ENCODE results near the gene B3GNT9.
"Not testable (repeated sequence)": the region's sequence is repeated elsewhere in the genome, so short reads cannot be mapped to it uniquely, and the experiment has no call there.

Gene B3GNT9

DNA sequence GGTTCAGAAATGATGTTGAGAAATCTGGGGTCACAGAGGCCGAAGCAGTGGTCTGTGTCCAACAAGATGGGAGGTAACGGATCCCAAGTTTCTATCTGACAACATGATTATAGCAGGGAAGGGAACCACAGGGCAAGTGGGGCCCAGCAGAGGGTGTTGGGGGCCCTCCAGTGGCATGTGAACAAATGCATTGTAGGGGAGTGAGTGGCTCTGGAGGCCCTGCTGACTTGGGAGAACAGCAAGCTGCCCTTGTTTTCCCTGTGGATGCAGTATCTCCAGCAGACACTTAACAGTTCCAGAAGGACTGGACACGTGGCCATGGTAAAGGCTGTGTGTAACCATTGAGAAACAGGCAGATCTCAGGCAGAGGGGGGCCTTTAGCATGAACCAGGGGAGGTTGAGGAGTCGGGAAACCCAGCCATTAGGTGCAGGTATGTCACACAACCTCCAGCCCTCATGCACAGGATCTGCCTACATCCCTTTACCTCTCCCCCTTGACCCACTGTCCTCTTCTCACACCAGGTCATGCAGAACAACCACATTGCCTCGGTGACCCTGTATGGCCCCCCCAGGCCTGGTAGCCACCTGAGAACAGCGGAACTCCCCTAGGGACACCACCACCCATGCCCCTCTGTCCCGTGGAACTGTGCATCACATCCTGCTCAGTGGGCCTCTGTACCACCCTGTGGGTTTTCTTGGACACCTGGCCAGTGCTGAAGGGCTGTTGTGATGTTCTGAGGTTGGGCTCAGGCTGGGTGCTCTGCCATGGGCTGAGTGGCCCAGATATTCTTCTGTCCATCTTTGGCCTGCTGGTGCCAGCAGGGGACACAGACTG lies 4.1 kb downstream of the B3GNT9 start:
- H3K4me3 ChIP-seq (ENCODE audit: low read length), result no peak overlapping the region
- DNase-seq (ENCODE audit: low read depth), result peak; percentile 18
- no peaks in the 10 kb centered on the region for H3K9me3 ChIP-seq (ENCODE audit: control insufficient read depth, low read length)
- no peak overlapping the region for H3K9ac ChIP-seq (ENCODE audit: low read length)
- H3K36me3 ChIP-seq (ENCODE audit: control insufficient read depth, insufficient read depth, low read length, severe bottlenecking), result peaks cover 65% of the 10 kb centered on the region
- H3K4me1 ChIP-seq (ENCODE audit: control insufficient read depth, insufficient read depth, low read length), result peaks cover 12% of the 10 kb centered on the region
- no peaks in the 10 kb centered on the region for H3K27me3 ChIP-seq (replicated peaks; ENCODE audit: control insufficient read depth, insufficient read depth, low read length)

GRCh38 chr16:67145746-67146145 lies 5.1 kb downstream of the B3GNT9 start:
- no peak for DNase-seq (ENCODE audit: low read depth)
- Histone ChIP-seq H3K36me3 (ENCODE audit: control insufficient read depth, insufficient read depth, low read length, severe bottlenecking) (peaks cover 75% of the 10 kb centered on the region), H3K27me3 (replicated peaks; ENCODE audit: control insufficient read depth, insufficient read depth, low read length) (no peaks in the 10 kb centered on the region)

DNA sequence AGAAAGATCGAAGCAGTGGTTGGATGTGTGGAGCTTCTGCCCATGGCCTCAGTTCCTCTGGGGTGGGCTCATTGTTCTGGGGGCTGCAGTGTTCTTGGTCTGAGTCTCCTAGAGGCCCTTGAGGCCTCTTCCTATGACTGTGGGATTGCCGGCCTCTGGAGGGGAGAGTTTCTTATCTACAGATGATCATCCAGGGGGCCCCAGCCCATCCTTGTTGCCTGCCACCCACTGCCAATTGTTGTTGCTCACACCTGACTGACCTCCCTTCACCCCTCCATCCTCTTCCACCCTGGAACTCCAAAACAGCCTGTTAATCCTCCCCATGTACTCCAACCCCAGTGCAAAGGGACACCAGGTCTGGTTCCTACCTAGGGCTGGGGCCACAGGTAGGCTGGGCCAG lies 5.9 kb downstream of the B3GNT9 start:
- Histone ChIP-seq H3K9me3 (ENCODE audit: control insufficient read depth, low read length) (no peaks in the 10 kb centered on the region), H3K4me1 (ENCODE audit: control insufficient read depth, insufficient read depth, low read length) (peaks cover 8% of the 10 kb centered on the region), H3K9ac (ENCODE audit: low read length) (no peak overlapping the region), H3K36me3 (ENCODE audit: control insufficient read depth, insufficient read depth, low read length, severe bottlenecking) (peaks cover 83% of the 10 kb centered on the region), H3K27me3 (replicated peaks; ENCODE audit: control insufficient read depth, insufficient read depth, low read length) (no peaks in the 10 kb centered on the region), H3K4me3 (ENCODE audit: low read length) (no peak overlapping the region)
- no peak for DNase-seq (ENCODE audit: low read depth)

More at GRCh38 chr16:67145746-67146145, 5.1 kb downstream of the B3GNT9 start:
- Histone ChIP-seq H3K4me3 (ENCODE audit: low read length) (no peak overlapping the region), H3K4me1 (ENCODE audit: control insufficient read depth, insufficient read depth, low read length) (peaks cover 8% of the 10 kb centered on the region), H3K9ac (ENCODE audit: low read length) (peak overlapping the region; percentile 15), H3K9me3 (ENCODE audit: control insufficient read depth, low read length) (no peaks in the 10 kb centered on the region)

GRCh38 chr16:67142342-67142741 lies 8.5 kb downstream of the B3GNT9 start:
- Histone ChIP-seq H3K27me3 (replicated peaks; ENCODE audit: control insufficient read depth, insufficient read depth, low read length) (no peaks in the 10 kb centered on the region), H3K9ac (ENCODE audit: low read length) (no peak overlapping the region), H3K36me3 (ENCODE audit: control insufficient read depth, insufficient read depth, low read length, severe bottlenecking) (peaks cover 91% of the 10 kb centered on the region), H3K4me3 (ENCODE audit: low read length) (no peak overlapping the region), H3K9me3 (ENCODE audit: control insufficient read depth, low read length) (no peaks in the 10 kb centered on the region), H3K4me1 (ENCODE audit: control insufficient read depth, insufficient read depth, low read length) (peaks cover 8% of the 10 kb centered on the region)
- DNase-seq (ENCODE audit: low read depth), result no peak

DNA sequence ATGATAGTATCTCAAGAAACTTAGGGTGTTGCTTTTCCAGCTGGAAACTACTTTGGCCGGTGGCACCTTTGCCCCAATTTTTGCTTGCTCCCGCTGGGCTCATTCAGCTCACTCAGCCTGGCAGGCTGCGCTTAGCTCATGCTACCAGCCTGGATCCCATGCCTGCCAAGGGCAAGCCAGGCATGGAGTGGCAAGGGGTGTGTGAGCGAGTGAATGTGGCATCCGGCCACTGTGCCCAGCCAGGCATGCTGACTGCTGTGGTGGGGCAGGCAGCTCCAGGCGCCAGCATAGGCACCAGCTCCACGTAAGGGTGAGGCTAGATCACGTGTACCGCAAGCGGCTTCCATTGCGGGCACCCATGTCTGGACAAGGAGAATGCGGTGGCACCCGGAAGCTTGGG lies 9.4 kb downstream of the B3GNT9 start:
- DNase-seq (ENCODE audit: low read depth), result no peak
- H3K4me3 ChIP-seq (ENCODE audit: low read length), result no peak overlapping the region
- no peak overlapping the region for H3K9ac ChIP-seq (ENCODE audit: low read length)
- H3K36me3 ChIP-seq (ENCODE audit: control insufficient read depth, insufficient read depth, low read length, severe bottlenecking), result peaks cover 90% of the 10 kb centered on the region
- peaks cover 6% of the 10 kb centered on the region for H3K4me1 ChIP-seq (ENCODE audit: control insufficient read depth, insufficient read depth, low read length)
- no peaks in the 10 kb centered on the region for H3K27me3 ChIP-seq (replicated peaks; ENCODE audit: control insufficient read depth, insufficient read depth, low read length)
- H3K9me3 ChIP-seq (ENCODE audit: control insufficient read depth, low read length), result no peaks in the 10 kb centered on the region

DNA sequence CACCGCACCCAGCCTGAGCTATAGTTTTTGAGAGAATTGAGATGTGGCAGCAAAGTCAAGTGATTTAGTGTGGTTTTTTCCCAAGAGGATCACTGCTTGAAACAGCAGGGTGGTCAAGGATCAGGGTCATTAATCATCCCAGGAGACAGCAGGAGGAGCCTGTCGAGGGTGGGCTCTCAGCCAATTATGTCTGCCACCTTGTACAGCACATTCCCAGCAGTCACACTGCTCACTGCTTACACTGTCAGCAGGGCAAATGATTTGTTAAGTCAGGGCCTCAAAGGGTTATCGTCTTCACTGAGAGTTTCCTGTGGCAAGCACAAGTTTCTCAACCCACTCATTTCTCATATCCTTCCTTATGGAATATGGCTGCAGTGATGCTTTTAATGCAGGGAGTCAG lies 13.2 kb downstream of the B3GNT9 start:
- H3K36me3 ChIP-seq (ENCODE audit: control insufficient read depth, insufficient read depth, low read length, severe bottlenecking), result peaks cover 85% of the 10 kb centered on the region
- DNase-seq (ENCODE audit: low read depth), result no peak

DNA sequence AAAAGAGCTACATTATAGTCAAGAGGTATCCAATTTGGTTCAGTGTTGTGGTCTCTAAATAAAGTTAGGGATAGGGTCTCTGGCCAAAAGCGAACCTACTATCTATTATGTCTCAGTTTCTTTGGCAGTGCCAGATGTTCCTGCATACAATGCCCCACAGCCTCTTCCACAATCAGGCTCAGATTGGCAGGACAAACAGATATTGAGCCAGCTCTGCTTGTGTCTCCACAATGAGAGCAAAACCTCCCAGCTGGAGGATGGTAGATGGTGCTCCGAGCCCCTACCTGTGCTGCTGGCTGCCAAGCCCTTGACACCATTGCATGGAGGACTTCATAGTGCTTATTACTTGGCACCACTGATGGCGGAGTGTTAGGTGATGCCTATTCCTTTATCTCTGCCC lies 21.4 kb downstream of the B3GNT9 start:
- Histone ChIP-seq H3K9me3 (ENCODE audit: control insufficient read depth, low read length) (no peaks in the 10 kb centered on the region), H3K9ac (ENCODE audit: low read length) (no peak overlapping the region), H3K4me3 (ENCODE audit: low read length) (no peak overlapping the region), H3K4me1 (ENCODE audit: control insufficient read depth, insufficient read depth, low read length) (no peaks in the 10 kb centered on the region), H3K36me3 (ENCODE audit: control insufficient read depth, insufficient read depth, low read length, severe bottlenecking) (peaks cover 55% of the 10 kb centered on the region), H3K27me3 (replicated peaks; ENCODE audit: control insufficient read depth, insufficient read depth, low read length) (no peaks in the 10 kb centered on the region)
- no peak for DNase-seq (ENCODE audit: low read depth)

More for the DNA sequence above, 13.2 kb downstream of the B3GNT9 start:
- H3K4me1 ChIP-seq (ENCODE audit: control insufficient read depth, insufficient read depth, low read length), result no peaks in the 10 kb centered on the region
- no peaks in the 10 kb centered on the region for H3K27me3 ChIP-seq (replicated peaks; ENCODE audit: control insufficient read depth, insufficient read depth, low read length)
- no peak overlapping the region for H3K9ac ChIP-seq (ENCODE audit: low read length)
- no peak overlapping the region for H3K4me3 ChIP-seq (ENCODE audit: low read length)
- H3K9me3 ChIP-seq (ENCODE audit: control insufficient read depth, low read length), result no peaks in the 10 kb centered on the region

GRCh38 chr16:67128887-67129286 lies 21.9 kb downstream of the B3GNT9 start:
- no peaks in the 10 kb centered on the region for H3K27me3 ChIP-seq (replicated peaks; ENCODE audit: control insufficient read depth, insufficient read depth, low read length)
- no peak for DNase-seq (ENCODE audit: low read depth)
- H3K36me3 ChIP-seq (ENCODE audit: control insufficient read depth, insufficient read depth, low read length, severe bottlenecking), result peaks cover 52% of the 10 kb centered on the region
- no peak overlapping the region for H3K9ac ChIP-seq (ENCODE audit: low read length)
- H3K9me3 ChIP-seq (ENCODE audit: control insufficient read depth, low read length), result no peaks in the 10 kb centered on the region
- H3K4me1 ChIP-seq (ENCODE audit: control insufficient read depth, insufficient read depth, low read length), result peaks cover 4% of the 10 kb centered on the region
- no peak overlapping the region for H3K4me3 ChIP-seq (ENCODE audit: low read length)

GRCh38 chr16:67128417-67128816 lies 22.4 kb downstream of the B3GNT9 start:
- H3K9ac ChIP-seq (ENCODE audit: low read length), result no peak overlapping the region
- no peaks in the 10 kb centered on the region for H3K27me3 ChIP-seq (replicated peaks; ENCODE audit: control insufficient read depth, insufficient read depth, low read length)
- H3K9me3 ChIP-seq (ENCODE audit: control insufficient read depth, low read length), result no peaks in the 10 kb centered on the region
- no peak for DNase-seq (ENCODE audit: low read depth)
- H3K4me1 ChIP-seq (ENCODE audit: control insufficient read depth, insufficient read depth, low read length), result peaks cover 7% of the 10 kb centered on the region
- H3K36me3 ChIP-seq (ENCODE audit: control insufficient read depth, insufficient read depth, low read length, severe bottlenecking), result peaks cover 55% of the 10 kb centered on the region
- no peak overlapping the region for H3K4me3 ChIP-seq (ENCODE audit: low read length)

DNA sequence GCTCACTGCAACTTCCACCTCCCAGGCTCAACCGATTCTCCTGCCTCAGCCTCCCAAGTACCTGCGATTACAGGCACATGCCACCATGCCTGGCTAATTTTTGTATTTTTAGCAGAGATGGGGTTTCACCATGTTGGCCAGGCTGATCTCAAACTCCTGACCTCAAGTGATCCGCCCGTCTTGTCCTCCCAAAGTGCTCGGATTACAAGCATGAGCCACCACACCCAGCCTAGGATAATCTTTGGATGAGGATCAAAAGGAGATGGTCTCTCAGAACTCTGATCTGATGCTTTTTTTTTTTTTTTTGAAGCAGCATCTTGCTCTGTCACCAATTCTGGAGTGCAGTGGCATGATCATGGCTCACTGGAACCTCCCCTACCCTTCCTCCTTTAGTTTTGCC lies 28.0 kb downstream of the B3GNT9 start:
- H3K4me1 ChIP-seq (ENCODE audit: control insufficient read depth, insufficient read depth, low read length); DNase-seq (ENCODE audit: low read depth); H3K27me3 ChIP-seq (replicated peaks; ENCODE audit: control insufficient read depth, insufficient read depth, low read length); H3K9me3 ChIP-seq (ENCODE audit: control insufficient read depth, low read length); H3K4me3 ChIP-seq (ENCODE audit: low read length); H3K9ac ChIP-seq (ENCODE audit: low read length): not testable (repeated sequence)
- peaks cover 54% of the 10 kb centered on the region for H3K36me3 ChIP-seq (ENCODE audit: control insufficient read depth, insufficient read depth, low read length, severe bottlenecking)

DNA sequence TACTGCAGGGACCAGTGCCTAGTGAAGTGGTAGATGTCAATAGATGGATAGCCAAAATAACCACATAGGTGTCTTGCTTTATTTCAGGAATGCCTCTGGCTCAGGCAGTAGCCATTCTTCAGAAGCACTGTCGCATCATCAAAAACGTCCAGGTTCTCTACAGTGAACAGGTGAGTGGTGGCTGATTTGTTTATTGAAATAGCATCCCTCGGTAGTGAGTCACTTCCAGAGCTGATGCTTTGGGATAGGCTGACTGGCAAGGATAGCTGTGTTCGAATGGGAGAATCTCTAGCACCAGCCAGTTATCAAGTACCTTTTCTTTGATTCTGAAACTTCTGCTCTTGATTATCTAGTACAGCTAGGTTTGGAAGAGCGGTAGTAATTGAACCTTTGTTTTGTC lies 30.8 kb downstream of the B3GNT9 start:
- Histone ChIP-seq H3K9ac (ENCODE audit: low read length) (no peak overlapping the region), H3K27me3 (replicated peaks; ENCODE audit: control insufficient read depth, insufficient read depth, low read length) (no peaks in the 10 kb centered on the region), H3K9me3 (ENCODE audit: control insufficient read depth, low read length) (no peaks in the 10 kb centered on the region), H3K4me3 (ENCODE audit: low read length) (no peak overlapping the region), H3K4me1 (ENCODE audit: control insufficient read depth, insufficient read depth, low read length) (peaks cover 7% of the 10 kb centered on the region), H3K36me3 (ENCODE audit: control insufficient read depth, insufficient read depth, low read length, severe bottlenecking) (peaks cover 41% of the 10 kb centered on the region)
- DNase-seq (ENCODE audit: low read depth), result no peak

- no peaks in the 10 kb centered on the region for H3K27me3 ChIP-seq (replicated peaks; ENCODE audit: control insufficient read depth, insufficient read depth, low read length)
- H3K4me1 ChIP-seq (ENCODE audit: control insufficient read depth, insufficient read depth, low read length), result no peaks in the 10 kb centered on the region
- peaks cover 27% of the 10 kb centered on the region for H3K36me3 ChIP-seq (ENCODE audit: control insufficient read depth, insufficient read depth, low read length, severe bottlenecking)
These were observed 33.1 kb downstream of the B3GNT9 start for GRCh38 chr16:67117716-67118115.

More at GRCh38 chr16:67117716-67118115, 33.1 kb downstream of the B3GNT9 start:
- H3K9me3 ChIP-seq (ENCODE audit: control insufficient read depth, low read length), result no peaks in the 10 kb centered on the region
- DNase-seq (ENCODE audit: low read depth), result no peak
- no peak overlapping the region for H3K9ac ChIP-seq (ENCODE audit: low read length)
- no peak overlapping the region for H3K4me3 ChIP-seq (ENCODE audit: low read length)
